ENCODE results near the gene PKMYT1. TPM values are rescaled to one million over a fixed set of nuclear protein-coding genes. Genes with fewer than 3 reads are reported as not detected.

The PKMYT1 gene
- total and polyA plus RNA-seq, 11 donors, result 0.72 to 11.9 (median 1.2) TPM

GRCh38 chr16:2964475-2965336, 15.5 kb downstream of the PKMYT1 start:
- H3K4me3 ChIP-seq, result peak overlapping the region; percentile 3 to 45 (median 30)

GRCh38 chr16:2963723-2964474, 16.3 kb downstream of the PKMYT1 start, which contains the start of gene KREMEN2:
Gene KREMEN2, plus strand, starts transcription at chr16:2964275. Its CDS starts 246 bp downstream, at chr16:2964521.
- Histone ChIP-seq H3K4me3 (peak within 1 kb of the TSS; percentile 12 to 45 (median 30)), H3K27ac (no peak within 1 kb of the TSS), H3K27me3 (peaks cover 61 to 93% (median 78%) of the 10 kb centered on the region in 9 donors), H3K4me1 (peaks cover 3 to 55% (median 40%) of the 10 kb centered on the region in 12 donors), H3K36me3 (no peaks in the 10 kb centered on the region), H3K9me3 (no peaks in the 10 kb centered on the region)
- intact Hi-C loops (cut with DNase I), result loop anchor here in 1 of 10 donors (10.0 kb wide), 1 partner anchor 89 kb away; no protein-coding TSS in a partner anchor
- ATAC-seq, result no peak
- no peak for DNase-seq
- 0 to 1% (median 1%) methylated on average over 8 to 60 of the region's 60 CpGs for WGBS, 4 donors
- TF ChIP-seq POLR2A (IDR thresholded peaks at IDR 0.05) (no peak), CTCF (IDR thresholded peaks at IDR 0.05) (no peak)

More at GRCh38 chr16:2964475-2965336, 15.5 kb downstream of the PKMYT1 start:
- no peak for TF ChIP-seq POLR2A (IDR thresholded peaks at IDR 0.05)
- TF ChIP-seq CTCF (IDR thresholded peaks at IDR 0.05), result no peak
- Histone ChIP-seq H3K4me1 (peaks cover 3 to 60% (median 42%) of the 10 kb centered on the region in 12 donors), H3K27ac (no peak overlapping the region), H3K27me3 (peaks cover 61 to 86% (median 78%) of the 10 kb centered on the region in 9 donors), H3K9me3 (no peaks in the 10 kb centered on the region), H3K36me3 (no peaks in the 10 kb centered on the region)
- DNase-seq, result peak in 2 of 5 donors; percentile 7 to 28
- intact Hi-C loops (cut with DNase I), result loop anchor here in 1 of 10 donors (10.0 kb wide), 1 partner anchor 90 kb away; no protein-coding TSS in a partner anchor
- ATAC-seq, result no peak
- WGBS, 4 donors, result 1% methylated on average over 16 to 68 of the region's 68 CpGs

GRCh38 chr16:2963074-2963722, 17.0 kb downstream of the PKMYT1 start:
- TF ChIP-seq POLR2A (IDR thresholded peaks at IDR 0.05) (no peak), CTCF (IDR thresholded peaks at IDR 0.05) (no peak)
- DNase-seq (no peak), ATAC-seq (no peak)
- intact Hi-C loops (cut with DNase I), result loop anchor here in 1 of 10 donors (10.0 kb wide), 1 partner anchor 88 kb away; no protein-coding TSS in a partner anchor
- peaks cover 3 to 49% (median 33%) of the 10 kb centered on the region in 12 donors for H3K4me1 ChIP-seq
- peak overlapping the region; percentile 9 to 45 (median 30) for H3K4me3 ChIP-seq
- H3K9me3 ChIP-seq, result no peaks in the 10 kb centered on the region
- no peak overlapping the region for H3K27ac ChIP-seq
- WGBS, 4 donors, result 1 to 4% (median 2%) methylated on average over 17 to 40 of the region's 40 CpGs
- H3K36me3 ChIP-seq, result no peaks in the 10 kb centered on the region
- peaks cover 60 to 99% (median 75%) of the 10 kb centered on the region in 9 donors for H3K27me3 ChIP-seq
